HAP-1 (cell line): ENCODE data around the gene TPBGL.

Experiments
- DNase-seq, 2 experiments: peaks; one replicate each; pipeline ENCODE4 v3.0.0-alpha.2; 2016 to 2020; ENCODE audit warnings: low spot score in 2 of 2
- H3K27me3 ChIP-seq: fragments of 250-450 bp; sonication (Bioruptor Pico); 2 replicates; pipeline ENCODE4 v1.5.1; 2020; ENCODE audit warnings: low read depth, mild to moderate bottlenecking, moderate library complexity
- H3K36me3 ChIP-seq: fragments of 250-450 bp; sonication (Bioruptor Pico); replicated peaks from 2 replicates; pipeline ENCODE4 v1.5.1; 2020; ENCODE audit warnings: mild to moderate bottlenecking
- H3K4me1 ChIP-seq: fragments of 250-450 bp; sonication (Bioruptor Pico); 2 replicates; pipeline ENCODE4 v1.5.1; 2020; ENCODE audit warnings: mild to moderate bottlenecking
- H3K4me3 ChIP-seq: fragments of 250-450 bp; sonication (Bioruptor Pico); 2 replicates; pipeline ENCODE4 v1.5.1; 2020; ENCODE audit warnings: mild to moderate bottlenecking, moderate library complexity
- H3K9me3 ChIP-seq: fragments of 250-450 bp; sonication (Bioruptor Pico); 2 replicates; pipeline ENCODE4 v1.5.1; 2020; ENCODE audit warnings: mild to moderate bottlenecking, moderate library complexity
- in situ Hi-C: fragments of 300-500 bp; cut with MboI; formaldehyde crosslinking; loops from 3 replicates; pipeline ENCODE4 v1.14.3; 2020; ENCODE audit warnings: low sequenced_read_pairs, inconsistent platforms, mixed read lengths

The TPBGL gene

GRCh38 chr11:75246006-75246670 is 5.6 kb downstream of the TPBGL start:
- no peaks in the 10 kb centered on the region for H3K36me3 ChIP-seq
- no peak for DNase-seq
- H3K9me3 ChIP-seq = no peaks in the 10 kb centered on the region
- H3K27me3 ChIP-seq = 0 out of 2 replicates have a peak, but pooled peaks cover 3% of the 10 kb centered on the region
- H3K4me3 ChIP-seq = no peak overlapping the region
- no peaks in the 10 kb centered on the region for H3K4me1 ChIP-seq
- in situ Hi-C loops = loop anchor here (5.0 kb wide), 2 partner anchors 99 to 224 kb away; no protein-coding TSS in a partner anchor

- H3K36me3 ChIP-seq = no peaks in the 10 kb centered on the region
- in situ Hi-C loops = loop anchor here (5.0 kb wide), 2 partner anchors 100 to 225 kb away; no protein-coding TSS in a partner anchor
- H3K4me3 ChIP-seq = no peak overlapping the region
- H3K27me3 ChIP-seq = 0 out of 2 replicates have a peak, but pooled peaks cover 3% of the 10 kb centered on the region
- no peaks in the 10 kb centered on the region for H3K9me3 ChIP-seq
- DNase-seq = no peak
- no peaks in the 10 kb centered on the region for H3K4me1 ChIP-seq
Measured at GRCh38 chr11:75246671-75247350, 6.2 kb downstream of the TPBGL start.

DNA sequence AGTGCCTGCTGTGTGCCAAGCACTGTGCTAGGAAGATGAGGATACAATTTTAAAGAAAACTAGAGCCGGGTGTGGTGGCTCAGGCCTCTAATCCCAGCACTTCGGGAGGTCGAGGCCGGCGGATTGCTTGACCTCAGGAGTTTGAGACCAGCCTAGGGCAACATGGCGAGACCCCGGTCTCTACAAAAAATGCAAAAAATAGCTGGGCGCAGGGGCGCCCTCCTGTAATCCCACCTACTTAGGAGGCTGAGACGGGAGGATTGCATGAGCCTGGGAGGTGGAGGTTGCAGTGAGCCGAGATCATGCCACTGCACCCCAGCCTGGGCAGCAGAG is 8.3 kb downstream of the TPBGL start:
- Histone ChIP-seq H3K27me3 (no peaks in the 10 kb centered on the region), H3K4me3 (no peak overlapping the region), H3K4me1 (no peaks in the 10 kb centered on the region), H3K9me3 (peaks cover 6% of the 10 kb centered on the region), H3K36me3 (no peaks in the 10 kb centered on the region)
- no peak for DNase-seq
- in situ Hi-C loops = loop anchor here (5.0 kb wide), 2 partner anchors 102 to 227 kb away; no protein-coding TSS in a partner anchor

- Histone ChIP-seq H3K4me1 (no peaks in the 10 kb centered on the region), H3K27me3 (no peaks in the 10 kb centered on the region), H3K36me3 (no peaks in the 10 kb centered on the region), H3K9me3 (peaks cover 6% of the 10 kb centered on the region), H3K4me3 (no peak overlapping the region)
- DNase-seq = no peak
- in situ Hi-C loops = loop anchor here (5.0 kb wide), 2 partner anchors 102 to 227 kb away; no protein-coding TSS in a partner anchor
Measured at GRCh38 chr11:75249704-75250103, 9.1 kb downstream of the TPBGL start.

DNA sequence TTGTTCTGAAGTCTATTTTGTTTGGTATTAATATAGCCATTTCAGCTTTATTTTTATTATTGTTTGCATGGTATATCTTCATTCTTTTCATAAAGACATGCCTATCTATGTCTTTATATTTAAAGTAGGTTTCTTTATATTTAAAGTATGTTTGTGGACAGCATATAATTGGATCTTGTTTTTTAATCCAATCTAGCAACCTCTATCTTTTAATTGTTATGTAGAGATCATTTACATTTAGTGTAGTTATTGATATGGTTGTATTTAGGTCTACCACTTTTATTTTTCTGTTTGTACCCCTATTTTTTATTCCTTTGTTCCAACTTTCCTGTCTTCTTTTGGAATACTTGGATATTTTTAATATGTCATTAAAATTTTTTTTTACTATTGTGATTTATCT is 13.8 kb downstream of the TPBGL start:
- Histone ChIP-seq H3K4me3 (no peak overlapping the region), H3K27me3 (0 out of 2 replicates have a peak, but pooled peaks cover 3% of the 10 kb centered on the region), H3K4me1 (no peaks in the 10 kb centered on the region), H3K36me3 (no peaks in the 10 kb centered on the region), H3K9me3 (peaks cover 6% of the 10 kb centered on the region)
- DNase-seq = no peak
- in situ Hi-C loops = no loop called here

DNA sequence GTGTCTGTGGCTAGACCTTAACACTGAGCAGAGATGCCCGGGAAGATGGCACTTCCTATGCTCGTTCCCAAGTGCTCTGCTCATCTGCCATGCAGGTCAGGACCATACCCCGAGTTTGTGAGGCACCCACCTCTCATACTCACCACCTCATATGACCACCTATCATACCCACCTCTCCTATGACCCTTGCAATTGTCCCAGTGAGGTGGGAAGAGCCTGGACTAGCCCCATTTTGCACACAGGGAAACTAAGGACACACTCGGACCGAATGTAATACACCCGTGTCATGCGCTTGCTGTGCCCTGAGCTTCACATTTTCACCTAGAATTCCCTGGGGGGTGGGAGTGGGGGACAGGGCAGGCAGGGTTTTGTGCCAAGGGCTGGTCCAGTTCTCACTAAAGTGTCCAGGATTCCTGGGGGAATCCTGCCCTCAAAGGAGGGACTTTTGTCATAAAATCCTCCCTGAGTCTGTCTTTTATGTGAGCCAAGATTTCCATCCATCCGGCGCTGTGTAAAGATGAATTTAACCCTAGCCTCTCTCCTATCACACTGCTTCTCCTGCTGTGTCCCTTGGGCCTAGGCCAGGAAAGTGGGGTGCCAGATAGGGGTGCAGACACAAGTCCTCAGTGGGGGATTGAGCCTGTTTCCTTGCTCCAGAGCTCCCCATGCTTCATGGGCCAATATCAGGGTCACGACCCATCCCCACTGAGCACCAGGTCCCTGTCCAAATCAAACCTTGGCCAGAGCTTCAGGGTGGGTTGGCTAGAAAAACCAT is 20.0 kb downstream of the TPBGL start:
- no peaks in the 10 kb centered on the region for H3K4me1 ChIP-seq
- peaks cover 3% of the 10 kb centered on the region; the same call in 1 of the 2 replicates for H3K27me3 ChIP-seq
- H3K4me3 ChIP-seq = no peak overlapping the region
- H3K36me3 ChIP-seq = no peaks in the 10 kb centered on the region
- in situ Hi-C loops = no loop called here
- H3K9me3 ChIP-seq = no peaks in the 10 kb centered on the region
- no peak for DNase-seq

DNA sequence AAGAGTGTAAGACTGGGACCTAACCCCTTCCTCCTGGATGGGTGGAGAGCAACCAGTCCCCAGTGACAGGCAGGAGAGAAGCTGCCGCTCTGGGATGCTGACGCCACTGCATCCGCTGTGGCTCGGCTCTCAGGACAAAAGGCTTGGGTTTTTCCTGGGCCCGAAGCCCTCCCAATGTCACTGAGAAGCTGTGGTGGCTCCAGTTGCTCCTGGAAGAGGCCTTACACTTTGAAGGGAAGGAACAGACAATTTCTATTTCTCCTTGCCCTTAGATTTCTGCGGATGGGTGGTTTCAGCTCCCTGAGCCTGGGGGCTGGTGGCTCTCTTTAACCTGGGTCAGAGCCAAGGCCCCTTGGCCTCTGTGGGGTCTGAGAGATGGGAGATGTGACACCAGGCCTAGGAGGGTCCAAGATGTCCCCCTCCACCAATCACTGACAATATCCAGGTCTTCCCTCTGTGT is 21.4 kb downstream of the TPBGL start:
- in situ Hi-C loops = no loop called here
- Histone ChIP-seq H3K27me3 (peaks cover 3% of the 10 kb centered on the region; the same call in 1 of the 2 replicates), H3K4me1 (no peaks in the 10 kb centered on the region), H3K9me3 (no peaks in the 10 kb centered on the region), H3K36me3 (no peaks in the 10 kb centered on the region), H3K4me3 (no peak overlapping the region)
- DNase-seq = no peak

- Histone ChIP-seq H3K9me3 (no peaks in the 10 kb centered on the region), H3K4me1 (no peaks in the 10 kb centered on the region), H3K4me3 (no peak overlapping the region), H3K36me3 (no peaks in the 10 kb centered on the region), H3K27me3 (peaks cover 3% of the 10 kb centered on the region; the same call in 1 of the 2 replicates)
- in situ Hi-C loops = no loop called here
- no peak for DNase-seq
Measured at GRCh38 chr11:75262436-75262835, 21.9 kb downstream of the TPBGL start.

DNA sequence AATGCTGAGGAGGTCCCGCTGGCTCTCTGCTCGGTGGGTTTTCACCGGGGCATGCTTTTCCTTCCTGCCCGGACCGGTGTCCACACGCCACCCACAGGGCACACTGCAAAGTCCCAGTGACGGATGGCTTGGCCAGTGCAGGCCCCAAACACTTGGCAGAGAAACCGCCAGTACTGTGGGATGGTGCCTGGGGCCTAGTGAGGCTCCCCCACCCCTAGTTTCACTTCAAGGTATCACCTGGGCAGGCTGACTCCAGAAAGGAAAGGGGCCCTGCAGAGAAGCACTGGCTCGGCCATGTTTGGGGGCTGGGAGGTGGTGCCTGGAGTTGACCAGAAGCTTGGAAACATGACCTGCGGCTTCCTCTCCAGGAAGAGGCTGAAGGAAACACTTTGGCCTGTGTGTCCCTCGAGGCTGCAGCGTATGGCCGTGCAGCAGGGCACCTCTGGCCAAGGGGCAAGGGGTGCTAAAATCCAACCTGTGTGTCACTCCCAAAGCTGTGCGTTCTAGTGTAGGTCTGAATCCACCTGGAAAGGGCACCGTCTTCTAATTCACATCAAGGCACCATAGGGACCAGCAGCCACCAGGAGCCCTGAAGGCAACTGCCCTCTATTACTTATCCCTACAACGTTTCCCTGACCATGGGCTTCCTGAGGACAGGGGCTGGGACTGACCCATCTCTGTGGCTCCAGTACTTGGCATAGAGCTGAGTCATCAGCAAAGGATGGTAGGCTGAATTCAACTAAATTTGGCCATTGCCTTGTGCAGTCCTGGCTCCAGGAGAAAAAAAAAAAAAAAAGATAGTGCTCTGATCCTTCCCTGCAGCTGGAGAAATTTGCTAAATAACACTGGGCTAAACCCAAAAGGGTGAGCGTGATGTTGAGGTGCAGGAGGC is 22.6 kb downstream of the TPBGL start:
- Histone ChIP-seq H3K4me1 (no peaks in the 10 kb centered on the region), H3K36me3 (no peaks in the 10 kb centered on the region), H3K9me3 (no peaks in the 10 kb centered on the region), H3K27me3 (no peaks in the 10 kb centered on the region; the same call in 1 of the 2 replicates), H3K4me3 (no peak overlapping the region)
- in situ Hi-C loops = no loop called here
- no peak for DNase-seq

GRCh38 chr11:75263944-75264349 is 23.4 kb downstream of the TPBGL start:
- Histone ChIP-seq H3K4me3 (no peak overlapping the region), H3K27me3 (no peaks in the 10 kb centered on the region; the same call in 1 of the 2 replicates), H3K4me1 (no peaks in the 10 kb centered on the region), H3K36me3 (no peaks in the 10 kb centered on the region), H3K9me3 (no peaks in the 10 kb centered on the region)
- no peak for DNase-seq
- in situ Hi-C loops = no loop called here

GRCh38 chr11:75264356-75264755 is 23.8 kb downstream of the TPBGL start:
- H3K4me1 ChIP-seq = no peaks in the 10 kb centered on the region
- no peak overlapping the region for H3K4me3 ChIP-seq
- in situ Hi-C loops = no loop called here
- H3K36me3 ChIP-seq = no peaks in the 10 kb centered on the region
- H3K27me3 ChIP-seq = no peaks in the 10 kb centered on the region; the same call in 1 of the 2 replicates
- no peaks in the 10 kb centered on the region for H3K9me3 ChIP-seq
- no peak for DNase-seq

DNA sequence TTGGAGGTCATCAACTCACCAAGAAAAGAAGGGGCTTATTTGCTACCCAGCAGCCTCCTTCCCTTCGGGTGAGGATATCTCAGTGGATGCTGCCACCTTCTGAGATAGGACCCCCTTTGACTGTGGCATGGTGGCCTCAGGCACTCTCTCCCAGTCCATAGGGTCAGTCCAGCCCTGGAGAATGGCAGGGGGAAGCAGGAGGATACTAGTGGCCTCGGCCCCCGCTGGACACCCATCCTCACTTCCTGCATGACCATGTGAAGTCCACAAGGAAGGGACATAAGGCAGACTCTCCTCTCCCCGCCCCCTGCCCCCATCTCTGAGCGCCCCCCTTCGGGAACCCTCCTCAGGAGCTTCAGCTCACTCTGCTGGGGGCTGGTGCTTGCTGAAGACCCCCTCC is 24.4 kb downstream of the TPBGL start:
- Histone ChIP-seq H3K4me1 (no peaks in the 10 kb centered on the region), H3K27me3 (no peaks in the 10 kb centered on the region; the same call in 1 of the 2 replicates), H3K4me3 (no peak overlapping the region), H3K9me3 (no peaks in the 10 kb centered on the region), H3K36me3 (no peaks in the 10 kb centered on the region)
- in situ Hi-C loops = no loop called here
- no peak for DNase-seq
